GM18505 (cell line): ENCODE measurements around the gene ERBB4.
"Not testable (repeated sequence)": the region's sequence is repeated elsewhere in the genome, so short reads cannot be mapped to it uniquely, and the experiment has no call there.

Experiments used
- ATAC-seq: cut with Tn5 transposase; IDR thresholded peaks from one replicate; pipeline ENCODE4 v1.9.1; 2021; ENCODE audit not compliant: unreplicated experiment
- POLR2A ChIP-seq: IDR thresholded peaks from 4 replicates; pipeline ENCODE4 v1.6.1; 2011; ENCODE audit warnings: borderline replicate concordance; ENCODE audit not compliant: insufficient read depth, insufficient read length; ENCODE audit errors: extremely low read depth

ERBB4 gene

DNA sequence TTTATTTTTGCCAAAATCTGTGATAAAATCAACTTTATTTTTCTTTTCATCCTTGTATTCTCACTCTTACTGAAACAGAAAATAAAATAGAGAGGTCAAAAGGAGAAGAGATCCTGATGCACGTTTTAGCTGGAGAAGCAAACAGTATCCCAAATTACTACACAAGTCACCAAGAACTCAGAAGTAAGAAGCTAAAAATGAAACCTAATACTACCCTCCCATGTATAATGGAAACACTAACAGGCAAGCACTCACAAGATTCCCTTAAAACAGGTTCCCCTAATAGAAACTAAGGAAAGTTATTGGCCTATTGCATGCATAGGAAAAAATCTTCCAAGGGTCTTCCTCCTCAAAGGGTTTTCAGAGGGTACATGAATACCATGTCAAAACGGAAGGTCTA, 927.0 kb downstream of the ERBB4 start:
- TF ChIP-seq POLR2A, result no peak
- ATAC-seq, result no peak

DNA sequence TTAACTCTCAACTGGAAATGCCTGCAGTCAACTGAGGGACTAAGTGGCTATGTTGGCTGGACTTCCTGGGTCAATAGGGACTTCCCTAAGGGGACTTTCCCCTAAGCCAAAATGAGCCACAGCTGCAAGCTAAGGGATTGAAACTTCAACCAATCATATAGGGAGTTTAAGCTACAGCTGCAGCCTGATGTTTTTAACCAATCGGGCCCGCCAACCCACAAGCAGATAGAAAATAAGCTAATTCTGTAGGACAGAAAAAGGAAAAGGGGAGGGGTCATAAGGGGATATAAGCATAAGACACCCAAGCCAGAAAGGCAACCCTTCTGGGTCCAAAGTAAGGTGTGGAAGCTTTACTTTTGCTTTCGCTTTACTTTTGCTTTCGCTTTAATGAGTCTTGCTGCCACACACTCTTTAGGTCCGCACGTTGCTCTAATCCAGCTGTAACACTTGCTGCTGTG, 927.5 kb downstream of the ERBB4 start:
- no peak for ATAC-seq
- no peak for TF ChIP-seq POLR2A

DNA sequence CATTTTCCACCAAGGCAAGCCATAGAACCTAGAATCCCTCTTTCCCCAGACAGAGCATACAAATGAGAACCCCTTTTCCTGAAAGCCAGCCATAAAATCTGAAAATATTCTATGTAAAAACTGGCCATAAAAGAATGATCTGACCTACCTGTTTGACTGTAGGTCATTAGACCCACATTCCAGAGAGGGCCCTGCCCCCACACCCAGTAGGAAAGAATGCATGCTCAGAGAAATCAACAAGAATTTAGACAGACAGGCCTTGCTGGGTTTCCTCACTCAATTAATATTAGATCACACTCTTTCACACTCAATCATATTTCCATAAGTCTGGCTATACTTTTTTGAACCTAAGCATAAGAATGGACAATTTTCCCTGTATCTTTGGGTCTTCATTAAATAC, 929.5 kb downstream of the ERBB4 start:
- no peak for ATAC-seq
- no peak for TF ChIP-seq POLR2A

DNA sequence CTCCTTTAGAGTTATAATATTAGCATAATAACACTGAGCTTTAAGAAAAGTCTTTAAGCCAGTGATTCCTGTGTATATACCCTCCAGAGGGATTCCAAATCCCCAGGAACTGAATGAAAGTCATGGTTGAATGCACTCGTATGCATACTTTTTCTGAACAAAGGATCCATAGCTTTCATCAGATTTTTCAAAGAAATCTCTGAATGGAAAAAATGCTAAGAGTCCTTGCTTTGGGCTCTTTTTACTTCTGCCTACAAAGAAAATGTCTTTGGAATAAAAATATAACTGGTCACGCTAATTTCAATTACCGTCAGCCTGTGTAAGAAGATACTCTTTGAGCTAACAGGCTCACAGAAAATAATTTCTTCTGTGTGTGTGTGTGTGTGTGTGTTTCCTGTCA, 939.5 kb downstream of the ERBB4 start:
- no peak for ATAC-seq
- TF ChIP-seq POLR2A, result no peak

DNA sequence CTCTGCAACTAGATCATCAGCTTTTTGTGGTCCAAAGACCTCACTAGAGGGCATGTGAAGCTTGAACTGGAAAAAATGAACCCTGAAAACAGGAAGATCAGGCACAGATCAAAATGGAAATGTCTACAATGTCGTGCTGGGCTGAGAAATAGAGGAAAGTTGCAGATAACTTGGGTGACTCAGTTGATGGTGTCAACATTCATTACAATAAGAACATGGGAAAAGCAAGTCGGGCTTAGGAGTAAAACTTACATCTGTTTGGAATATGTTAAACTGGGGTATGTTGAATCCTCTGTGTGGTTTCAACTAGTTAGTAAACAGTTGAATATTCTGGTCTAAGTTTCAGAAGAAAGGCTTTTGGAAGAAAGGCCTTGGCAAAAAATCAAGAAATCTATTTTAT, 940.4 kb downstream of the ERBB4 start:
- no peak for TF ChIP-seq POLR2A
- no peak for ATAC-seq

DNA sequence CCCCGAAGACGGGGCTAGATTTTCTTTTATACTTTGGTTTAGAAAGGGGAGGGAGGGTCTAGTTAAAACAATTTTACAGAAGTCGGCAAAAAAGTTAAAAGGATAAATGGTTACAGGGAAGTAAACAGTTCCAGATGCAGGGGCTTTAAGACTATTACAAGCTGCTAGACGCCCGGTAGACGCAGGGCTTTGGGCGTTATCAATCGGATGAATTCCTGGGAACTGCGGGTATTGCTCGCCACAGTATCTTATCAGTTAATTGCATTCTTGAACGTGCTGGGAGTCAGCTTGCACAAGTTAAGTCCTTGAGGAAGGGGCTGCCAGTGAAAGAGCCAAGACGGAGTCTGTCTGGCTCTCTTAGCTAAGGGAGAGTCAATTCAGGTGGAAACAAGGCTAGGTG, 946.6 kb downstream of the ERBB4 start:
- ATAC-seq, result not testable (repeated sequence)

DNA sequence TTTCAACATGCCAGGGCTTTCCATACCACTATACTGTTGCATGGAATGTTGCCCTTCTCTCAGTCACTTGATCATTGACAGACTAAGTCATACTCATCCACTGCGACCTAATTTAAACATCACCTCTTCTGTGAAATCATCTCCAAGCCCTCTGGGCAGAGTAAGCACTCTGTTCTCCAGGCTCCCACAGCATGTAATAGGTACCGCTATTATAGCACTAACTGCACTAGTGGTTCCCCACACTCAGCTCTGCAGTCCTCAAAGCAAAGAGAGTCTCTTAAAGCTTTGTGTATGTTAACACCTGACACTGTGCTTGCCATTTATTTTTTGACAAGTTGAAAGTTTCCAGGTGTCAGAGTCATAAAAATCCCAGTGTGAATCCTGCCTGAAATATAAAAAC, 947.2 kb downstream of the ERBB4 start:
- no peak for ATAC-seq
- TF ChIP-seq POLR2A, result no peak

DNA sequence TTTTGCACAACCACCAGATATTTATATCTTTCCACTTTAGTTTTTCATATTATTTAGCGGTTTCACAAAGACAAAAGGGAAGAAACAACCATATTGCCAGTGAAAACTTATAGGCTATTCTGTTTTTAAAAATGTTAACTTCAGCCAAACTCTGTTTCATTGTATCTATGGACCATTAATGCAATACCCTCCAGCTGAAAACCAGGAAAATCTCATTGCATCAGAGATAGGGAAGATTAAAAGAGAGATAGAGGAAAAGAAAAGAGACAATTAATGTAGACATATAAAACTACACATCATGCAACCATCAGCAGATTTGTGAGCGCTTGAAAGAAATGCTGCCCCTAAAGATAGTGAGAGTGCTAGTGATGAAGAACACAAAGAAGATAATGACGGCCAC, 970.2 kb downstream of the ERBB4 start:
- no peak for TF ChIP-seq POLR2A
- no peak for ATAC-seq

DNA sequence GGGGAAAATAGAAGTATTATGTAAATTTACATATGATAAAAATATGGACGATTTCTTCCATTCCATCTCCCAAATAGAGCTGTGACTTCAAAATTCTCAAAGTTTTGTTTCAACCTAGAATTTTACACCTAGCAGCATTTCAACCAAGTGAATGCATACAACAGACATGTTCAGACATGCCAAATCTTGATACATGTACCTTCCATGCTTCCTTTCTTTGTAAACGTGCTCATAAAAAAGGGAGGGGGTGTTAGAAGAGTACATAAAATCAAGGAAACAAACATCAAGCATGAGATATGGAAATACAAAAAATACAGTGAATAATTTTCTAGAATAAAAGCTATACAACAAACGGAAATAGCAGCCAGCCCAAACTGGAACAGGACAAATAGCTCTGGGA, 974.2 kb downstream of the ERBB4 start:
- TF ChIP-seq POLR2A, result no peak
- no peak for ATAC-seq

DNA sequence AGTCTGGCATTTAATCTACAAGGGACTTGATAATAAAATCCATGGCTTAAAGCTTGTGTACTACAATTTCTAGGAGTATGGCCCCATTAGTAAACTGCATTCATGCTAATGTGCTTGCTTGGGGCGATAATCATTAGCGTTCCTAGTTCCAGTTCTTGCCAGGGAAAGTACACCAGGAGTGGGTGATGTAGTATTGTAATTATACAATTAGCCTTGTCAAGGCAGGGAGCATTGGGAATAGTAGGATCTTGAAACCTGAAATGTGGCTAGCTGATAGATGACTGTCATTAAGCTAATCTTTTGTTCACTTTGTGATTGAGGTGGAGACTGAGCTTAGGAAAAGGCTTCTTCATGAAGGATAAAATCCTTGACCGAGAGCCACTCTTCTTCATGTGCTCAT, 993.0 kb downstream of the ERBB4 start:
- TF ChIP-seq POLR2A, result no peak
- ATAC-seq, result no peak

DNA sequence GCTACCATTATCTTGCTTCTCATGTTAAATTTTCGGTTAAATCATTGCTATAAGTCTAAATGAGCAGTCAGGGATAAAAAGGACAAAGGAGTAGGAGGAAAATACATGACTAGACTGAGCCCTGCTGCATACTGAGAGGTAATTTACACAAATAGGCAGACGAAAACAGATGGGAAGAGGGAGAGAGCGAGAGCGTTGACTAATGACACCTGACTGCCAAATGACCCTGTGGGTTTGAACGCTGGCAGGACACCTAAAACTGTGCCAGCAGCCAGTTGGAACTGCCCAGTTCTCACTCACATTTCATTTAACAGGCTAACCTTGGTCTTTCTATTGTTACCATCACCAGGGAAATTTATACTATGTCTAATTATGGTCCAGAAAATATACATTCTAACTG, 1004.0 kb downstream of the ERBB4 start:
- no peak for TF ChIP-seq POLR2A

DNA sequence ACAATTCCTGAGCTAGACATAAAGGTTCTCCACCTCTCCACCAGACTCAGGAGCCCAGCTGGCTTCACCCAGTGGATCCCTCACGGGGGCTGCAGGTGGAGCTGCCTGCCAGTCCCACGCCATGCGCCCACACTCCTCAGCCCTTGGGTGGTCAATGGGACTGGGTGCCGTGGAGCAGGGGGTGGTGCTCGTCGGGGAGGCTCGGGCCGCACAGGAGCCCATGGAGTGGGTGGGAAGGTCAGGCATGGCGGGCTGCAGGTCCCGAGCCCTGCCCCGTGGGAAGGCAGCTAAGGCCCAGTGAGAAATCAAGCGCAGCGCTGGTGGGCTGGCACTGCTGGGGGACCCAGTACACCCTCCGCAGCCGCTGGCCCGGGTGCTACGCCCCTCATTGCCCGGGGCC, 1014.4 kb downstream of the ERBB4 start:
- ATAC-seq, result not testable (repeated sequence)

More for the DNA sequence above, 1004.0 kb downstream of the ERBB4 start:
- ATAC-seq, result no peak

DNA sequence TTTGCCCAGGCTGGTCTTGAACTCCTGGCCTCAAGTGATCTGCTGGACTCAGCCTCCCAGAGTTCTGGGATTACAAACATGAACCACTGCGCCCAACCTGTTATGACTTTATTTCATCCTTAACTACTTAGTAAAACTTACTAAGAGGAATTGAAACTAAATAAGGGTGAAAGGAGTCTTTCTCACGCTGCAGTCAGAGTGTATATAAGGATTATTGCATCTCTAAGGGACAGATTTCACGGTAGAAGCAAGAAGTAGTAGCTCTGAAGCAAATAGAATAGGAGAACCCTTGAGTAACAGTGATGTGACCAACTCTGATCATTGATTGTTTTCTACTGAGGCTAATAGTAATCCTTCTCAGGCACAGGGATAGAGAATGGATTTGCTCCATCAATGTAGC, 1022.1 kb downstream of the ERBB4 start:
- TF ChIP-seq POLR2A, result no peak
- ATAC-seq, result no peak

DNA sequence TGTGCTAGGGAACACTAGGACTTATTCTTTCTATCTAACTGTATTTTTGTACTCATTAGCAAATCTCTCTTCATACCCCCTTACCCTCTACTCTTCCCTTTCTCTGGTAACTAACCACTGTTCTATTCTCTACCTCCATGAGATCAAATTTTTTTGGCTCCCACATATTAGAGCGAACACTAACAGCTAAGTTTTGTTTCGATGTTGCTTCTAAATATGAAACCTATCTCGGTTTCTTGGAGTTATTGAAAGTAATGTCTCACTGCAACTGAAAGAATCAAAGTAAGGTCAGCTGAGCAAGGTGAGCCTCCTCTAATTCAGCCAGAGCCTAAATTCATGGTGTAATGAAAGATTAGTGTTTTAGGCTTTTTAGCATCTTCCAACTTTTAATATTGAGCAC, 1024.6 kb downstream of the ERBB4 start:
- ATAC-seq, result no peak
- no peak for TF ChIP-seq POLR2A

DNA sequence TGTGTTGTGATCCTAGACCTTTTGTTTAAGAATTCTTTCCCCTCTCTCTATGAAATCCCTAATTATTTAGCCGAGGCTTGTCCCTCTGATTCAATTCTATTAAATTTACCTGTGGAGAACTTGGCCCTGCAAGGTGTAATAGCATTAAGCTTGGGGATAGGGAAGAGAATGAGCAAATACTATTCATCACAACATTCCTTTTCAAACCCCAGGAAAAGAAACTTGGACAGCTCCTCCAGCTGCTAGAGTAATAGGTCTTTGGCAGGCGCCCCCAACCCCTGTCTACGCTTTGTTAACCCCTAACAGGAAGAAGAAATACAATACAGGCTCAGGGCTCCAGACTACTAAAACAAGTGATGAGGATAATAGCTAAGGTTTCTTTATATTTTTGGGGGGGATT, 1025.2 kb downstream of the ERBB4 start:
- no peak for ATAC-seq
- TF ChIP-seq POLR2A, result no peak
